IPS-15b (cell line): ENCODE results near the gene PTCH1.
A peak's percentile ranks its signal among the peaks of the same experiment; 100 is the strongest.

Experiments
- H3K27me3 ChIP-seq: one replicate; pipeline ENCODE4 v1.6.1; 2013; ENCODE audit warnings: low read length; ENCODE audit not compliant: control insufficient read depth, insufficient read depth
- H3K36me3 ChIP-seq: one replicate; pipeline ENCODE4 v1.6.1; 2013; ENCODE audit warnings: low read length; ENCODE audit not compliant: control insufficient read depth, insufficient read depth
- H3K4me1 ChIP-seq: one replicate; pipeline ENCODE4 v1.6.1; 2013; ENCODE audit warnings: mild to moderate bottlenecking, low read length; ENCODE audit not compliant: control insufficient read depth, insufficient read depth
- H3K4me3 ChIP-seq: one replicate; pipeline ENCODE4 v1.5.1; 2013; ENCODE audit warnings: low read depth, low read length
- H3K9ac ChIP-seq: one replicate; pipeline ENCODE4 v1.6.1; 2013; ENCODE audit warnings: low read depth, mild to moderate bottlenecking, low read length
- H3K9me3 ChIP-seq: one replicate; pipeline ENCODE4 v1.6.1; 2013; ENCODE audit warnings: mild to moderate bottlenecking, low read length; ENCODE audit not compliant: control insufficient read depth, insufficient read depth

PTCH1 gene

DNA sequence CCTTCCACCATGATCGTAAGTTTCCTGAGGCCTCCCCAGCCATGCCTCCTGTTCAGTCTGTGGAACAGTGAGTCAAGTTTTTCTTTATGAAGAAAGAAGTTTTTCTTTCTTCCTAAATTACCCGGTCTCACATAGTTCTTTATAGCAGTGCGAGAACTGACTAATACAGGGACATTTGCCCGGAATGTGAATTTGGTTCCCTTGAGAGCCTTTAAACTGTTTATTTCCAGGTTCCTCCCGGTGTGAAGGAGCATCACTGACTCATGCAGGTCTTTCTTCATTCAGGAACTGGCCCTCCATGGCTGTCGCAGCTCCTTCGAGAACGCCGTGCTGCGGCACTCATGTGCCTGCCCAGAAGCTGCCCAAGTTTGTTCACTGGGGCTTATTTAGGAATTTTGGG, 87.7 kb downstream of the PTCH1 start:
- Histone ChIP-seq H3K36me3 (no peaks in the 10 kb centered on the region), H3K4me3 (no peak overlapping the region), H3K4me1 (no peaks in the 10 kb centered on the region), H3K9ac (no peak overlapping the region), H3K9me3 (no peaks in the 10 kb centered on the region), H3K27me3 (no peaks in the 10 kb centered on the region)

DNA sequence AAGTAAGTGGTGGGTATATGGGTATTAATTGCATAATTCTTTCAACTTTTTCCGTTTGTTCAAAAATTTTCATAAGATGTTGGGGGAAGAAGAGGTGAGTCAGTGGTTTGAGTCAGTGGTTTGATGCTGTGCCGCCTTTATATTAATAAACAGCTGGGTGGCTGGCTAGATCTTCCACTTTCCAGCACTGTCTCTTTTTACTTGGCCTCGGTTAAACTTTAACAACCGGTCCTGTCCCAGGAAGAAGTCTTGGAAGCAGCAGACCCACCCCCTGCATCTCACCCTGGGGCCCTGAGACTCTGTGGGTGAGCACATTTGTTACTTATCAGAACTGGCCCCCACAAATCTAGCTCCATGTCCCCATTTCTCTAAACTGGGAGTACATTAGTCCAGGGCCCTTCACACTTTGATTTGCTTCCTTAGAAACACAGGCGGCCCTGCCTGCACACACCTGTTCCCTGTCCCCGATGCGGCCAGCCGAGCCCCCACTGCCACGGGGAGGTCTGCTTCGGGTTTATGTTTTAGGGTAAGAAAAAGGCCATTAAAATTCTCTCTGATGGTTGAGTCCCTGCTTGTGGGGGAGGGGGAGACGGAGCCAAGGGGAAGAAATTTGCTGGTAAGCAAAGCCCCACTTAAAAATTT, 90.7 kb downstream of the PTCH1 start:
- Histone ChIP-seq H3K36me3 (no peaks in the 10 kb centered on the region), H3K4me3 (peak overlapping the region; percentile 49), H3K27me3 (no peaks in the 10 kb centered on the region), H3K4me1 (no peaks in the 10 kb centered on the region), H3K9ac (peak overlapping the region; percentile 76), H3K9me3 (peaks cover 8% of the 10 kb centered on the region)

DNA sequence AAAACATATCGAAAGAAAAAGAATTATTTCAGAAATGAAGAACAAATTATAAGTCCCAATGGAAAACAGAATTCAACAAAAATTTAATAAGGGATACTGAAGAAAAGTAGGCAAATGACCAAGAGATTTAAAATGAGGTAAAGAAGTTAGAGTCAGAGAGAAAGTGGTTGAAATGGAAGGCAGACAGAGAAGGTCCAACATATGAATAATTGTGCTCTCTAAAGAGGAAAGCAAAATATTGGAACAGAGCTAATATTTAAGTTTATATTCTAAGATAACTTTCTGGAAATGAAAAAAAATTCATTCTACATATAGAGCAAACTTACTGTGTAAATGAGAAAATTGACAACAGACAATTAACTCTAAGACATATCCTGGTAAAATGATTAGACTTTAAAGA, 94.1 kb downstream of the PTCH1 start:
- Histone ChIP-seq H3K4me3 (no peak overlapping the region), H3K9me3 (peaks cover 8% of the 10 kb centered on the region), H3K36me3 (no peaks in the 10 kb centered on the region), H3K9ac (no peak overlapping the region), H3K27me3 (no peaks in the 10 kb centered on the region), H3K4me1 (no peaks in the 10 kb centered on the region)

DNA sequence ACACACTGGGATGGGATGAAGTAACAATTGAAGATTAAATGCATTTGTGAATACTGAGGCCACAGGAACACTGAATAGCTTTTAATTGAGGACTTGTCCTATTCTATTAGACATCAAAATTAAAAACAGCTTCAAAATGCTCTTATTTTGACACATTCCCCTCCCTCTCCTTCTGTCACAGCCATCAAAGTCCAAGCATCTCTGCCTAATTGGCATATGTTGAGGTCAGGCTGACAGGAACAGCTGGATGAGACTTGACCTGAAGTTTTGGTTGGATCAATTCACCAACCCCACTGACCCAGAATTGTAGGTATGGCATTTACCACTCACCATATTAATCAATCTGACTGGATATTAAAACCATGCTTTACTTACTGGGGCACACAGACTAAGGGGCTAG, 96.3 kb downstream of the PTCH1 start:
- no peaks in the 10 kb centered on the region for H3K27me3 ChIP-seq
- peaks cover 8% of the 10 kb centered on the region for H3K9me3 ChIP-seq
- no peak overlapping the region for H3K9ac ChIP-seq
- H3K36me3 ChIP-seq: no peaks in the 10 kb centered on the region
- no peaks in the 10 kb centered on the region for H3K4me1 ChIP-seq
- H3K4me3 ChIP-seq: no peak overlapping the region

DNA sequence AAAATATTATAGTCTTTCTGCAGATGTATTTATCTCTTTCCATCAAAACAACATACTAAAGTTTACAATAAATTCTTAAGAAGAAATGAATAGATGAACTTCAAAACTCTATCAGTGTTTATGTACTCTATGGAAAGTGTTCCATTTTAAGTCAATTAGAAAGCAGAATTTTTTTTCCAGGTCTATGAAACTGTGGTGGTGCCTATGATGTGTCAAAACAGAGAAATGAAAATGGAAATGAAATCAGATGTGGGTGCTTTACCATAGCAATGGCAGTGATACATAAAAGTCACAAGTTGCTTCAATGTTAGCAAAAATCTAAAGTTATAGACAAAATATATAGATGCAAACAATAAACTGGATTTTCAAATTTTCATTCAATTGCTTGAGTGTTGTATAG, 97.3 kb downstream of the PTCH1 start:
- peaks cover 8% of the 10 kb centered on the region for H3K9me3 ChIP-seq
- no peak overlapping the region for H3K4me3 ChIP-seq
- no peaks in the 10 kb centered on the region for H3K27me3 ChIP-seq
- no peaks in the 10 kb centered on the region for H3K4me1 ChIP-seq
- H3K9ac ChIP-seq: no peak overlapping the region
- no peaks in the 10 kb centered on the region for H3K36me3 ChIP-seq

DNA sequence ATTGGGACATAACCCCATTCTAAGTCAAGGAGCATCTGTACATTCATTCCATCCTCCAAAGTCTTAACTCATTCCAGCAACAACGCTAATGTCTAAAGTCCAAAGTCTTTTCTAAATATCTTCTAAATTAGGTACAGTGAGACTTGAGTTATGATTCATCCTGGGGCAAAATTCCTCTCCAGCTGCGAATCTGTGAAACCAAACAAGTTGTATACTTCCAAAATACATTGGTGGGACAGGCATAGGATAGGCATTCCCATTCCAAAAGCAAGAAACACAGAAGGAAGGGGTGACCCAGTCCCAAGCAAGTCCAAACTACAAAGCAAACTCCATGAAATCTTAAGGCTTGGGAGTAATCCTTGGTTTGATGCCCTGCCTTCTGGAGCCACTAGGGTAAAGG, 101.6 kb downstream of the PTCH1 start:
- Histone ChIP-seq H3K4me1 (no peaks in the 10 kb centered on the region), H3K9ac (no peak overlapping the region), H3K4me3 (no peak overlapping the region), H3K27me3 (no peaks in the 10 kb centered on the region), H3K36me3 (no peaks in the 10 kb centered on the region), H3K9me3 (no peaks in the 10 kb centered on the region)

DNA sequence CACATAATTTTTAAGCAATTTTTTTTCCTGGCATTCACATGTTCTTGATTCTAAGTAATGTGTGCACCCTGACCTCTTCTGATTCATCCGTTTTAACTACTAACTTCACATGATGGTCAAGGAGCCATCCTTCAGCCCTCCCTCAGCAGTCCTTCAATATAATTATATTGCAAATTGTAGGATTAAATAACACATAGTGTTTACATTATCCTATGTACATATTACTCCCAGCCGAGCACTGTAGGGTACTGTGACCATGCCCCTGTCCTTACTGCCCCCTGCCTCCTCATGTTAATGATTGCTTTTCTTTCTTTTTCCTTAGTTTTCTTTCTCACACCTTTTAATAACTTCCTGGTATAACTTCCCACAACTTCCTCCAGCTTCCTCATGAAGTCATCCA, 103.0 kb downstream of the PTCH1 start:
- Histone ChIP-seq H3K4me3 (no peak overlapping the region), H3K27me3 (no peaks in the 10 kb centered on the region)

DNA sequence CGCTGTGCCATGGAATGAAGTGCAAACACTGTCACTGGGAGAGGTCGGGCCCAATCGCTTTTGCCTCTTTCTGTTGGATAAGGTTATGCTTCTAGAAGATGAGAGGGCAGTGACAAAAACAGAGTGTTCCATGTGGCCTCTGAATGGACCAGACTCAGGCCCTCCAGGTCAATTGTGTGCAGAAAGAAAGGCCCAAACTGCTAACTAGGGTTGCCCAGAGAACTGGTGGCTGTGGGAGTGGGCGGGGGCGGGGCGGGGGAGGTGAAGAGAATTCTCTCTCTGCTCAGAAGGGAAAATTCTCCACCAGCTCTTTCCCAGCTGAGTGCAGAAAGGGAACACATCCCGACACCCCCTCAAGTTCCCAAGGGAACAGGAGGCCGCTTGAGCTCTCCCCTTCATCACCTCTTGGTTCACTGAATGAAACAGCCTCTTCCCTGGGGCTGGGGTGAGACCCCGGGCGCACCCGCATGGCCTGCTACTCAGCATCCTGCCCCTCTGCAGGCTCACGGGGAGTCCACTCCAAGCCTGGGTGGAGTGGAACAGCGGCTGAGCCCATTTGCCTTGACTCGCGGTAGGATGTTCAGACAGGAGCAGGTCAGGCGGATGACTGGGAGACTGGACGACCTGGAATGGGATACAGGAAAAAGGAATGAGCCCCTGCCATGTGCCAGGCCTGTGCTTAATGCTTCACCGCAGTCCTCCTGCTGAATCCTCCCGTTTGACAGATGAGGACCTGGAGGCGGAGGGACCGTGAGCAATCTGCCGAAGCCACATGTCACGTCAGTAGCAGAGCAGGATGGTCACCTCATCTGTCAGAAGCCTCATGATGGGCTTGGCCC, 105.5 kb downstream of the PTCH1 start:
- no peak overlapping the region for H3K9ac ChIP-seq
- H3K9me3 ChIP-seq: no peaks in the 10 kb centered on the region
- H3K4me1 ChIP-seq: no peaks in the 10 kb centered on the region
- no peaks in the 10 kb centered on the region for H3K27me3 ChIP-seq
- H3K4me3 ChIP-seq: no peak overlapping the region
- H3K36me3 ChIP-seq: no peaks in the 10 kb centered on the region

More for the DNA sequence above, 103.0 kb downstream of the PTCH1 start:
- no peaks in the 10 kb centered on the region for H3K36me3 ChIP-seq
- no peaks in the 10 kb centered on the region for H3K4me1 ChIP-seq
- H3K9ac ChIP-seq: no peak overlapping the region
- H3K9me3 ChIP-seq: no peaks in the 10 kb centered on the region

DNA sequence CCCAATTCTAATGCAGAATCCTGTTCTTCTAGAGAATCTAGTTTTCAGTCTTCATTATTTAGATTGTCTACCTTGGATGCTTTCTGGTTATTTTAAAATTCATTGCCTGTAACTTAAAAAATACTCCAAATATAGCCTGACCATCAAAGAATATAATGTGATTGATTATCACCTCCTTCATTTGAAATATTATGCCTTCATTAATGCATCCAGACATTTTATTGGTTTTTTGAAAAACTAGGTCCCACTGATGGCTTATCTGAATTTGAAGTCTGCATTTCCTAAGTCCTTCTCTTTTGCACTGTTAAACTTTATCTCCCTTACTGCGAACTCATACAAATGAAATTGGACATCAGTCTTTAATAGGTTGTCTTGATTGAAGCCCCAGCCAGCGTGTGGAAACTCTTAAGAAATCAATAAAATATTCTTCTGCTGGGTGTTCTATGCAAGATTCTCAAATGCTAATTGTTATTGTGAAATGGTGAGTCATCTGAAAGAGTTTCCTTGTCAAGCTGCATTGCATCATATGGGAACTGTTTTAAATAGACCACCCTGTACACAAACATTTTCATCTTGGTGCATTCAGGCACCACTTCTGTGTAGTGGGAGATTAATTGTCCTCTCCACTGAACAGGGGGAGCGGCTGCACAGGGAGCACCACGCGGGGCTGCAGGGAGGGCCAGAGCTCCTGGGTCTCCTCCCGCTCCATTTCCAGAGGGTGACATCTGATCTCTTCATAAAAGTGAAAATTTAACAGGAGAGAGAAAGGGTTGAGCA, 106.9 kb downstream of the PTCH1 start:
- no peaks in the 10 kb centered on the region for H3K9me3 ChIP-seq
- no peaks in the 10 kb centered on the region for H3K36me3 ChIP-seq
- no peaks in the 10 kb centered on the region for H3K4me1 ChIP-seq
- no peaks in the 10 kb centered on the region for H3K27me3 ChIP-seq
- H3K9ac ChIP-seq: no peak overlapping the region
- no peak overlapping the region for H3K4me3 ChIP-seq

DNA sequence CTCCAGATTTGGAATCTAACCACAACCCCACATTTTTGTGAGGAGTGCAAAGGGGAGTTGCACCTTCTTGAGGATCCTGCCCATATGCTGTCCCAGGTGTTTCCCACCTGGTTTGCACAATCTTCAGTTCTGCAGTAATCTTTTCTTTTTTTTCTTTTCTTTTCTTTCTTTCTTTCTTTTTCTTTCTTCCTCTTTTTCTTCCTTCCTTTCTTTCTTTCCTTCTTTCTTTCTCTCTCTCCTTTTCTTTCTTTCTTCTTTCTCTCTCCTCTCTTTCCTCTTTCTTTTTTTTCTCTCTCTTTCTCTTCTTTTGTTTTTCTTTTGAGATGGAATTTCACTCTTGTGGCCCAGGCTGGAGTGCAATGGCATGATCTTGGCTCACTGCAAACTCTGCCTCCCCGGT, 109.2 kb downstream of the PTCH1 start:
- no peak overlapping the region for H3K4me3 ChIP-seq
- H3K4me1 ChIP-seq: no peaks in the 10 kb centered on the region

DNA sequence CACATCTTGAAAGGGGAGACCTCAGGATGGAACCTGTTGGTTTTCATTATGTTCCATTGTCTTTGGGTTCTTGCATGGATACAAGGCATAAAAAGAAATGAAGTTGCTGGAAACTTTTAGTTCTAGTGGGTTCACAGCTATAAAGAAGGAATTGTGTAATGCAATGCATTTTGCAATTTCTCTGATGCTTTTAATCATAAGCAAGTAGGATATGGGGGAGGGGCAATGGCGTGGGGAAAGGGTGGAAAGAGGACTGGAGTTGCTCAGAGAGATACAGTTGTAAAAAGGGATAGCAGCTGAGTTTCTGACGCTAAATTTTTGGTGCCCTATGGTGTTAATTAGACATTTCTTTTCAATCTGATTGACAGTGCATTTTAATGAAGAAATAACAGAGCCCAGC, 110.7 kb downstream of the PTCH1 start:
- no peaks in the 10 kb centered on the region for H3K9me3 ChIP-seq
- no peak overlapping the region for H3K4me3 ChIP-seq
- no peaks in the 10 kb centered on the region for H3K27me3 ChIP-seq
- no peaks in the 10 kb centered on the region for H3K36me3 ChIP-seq
- no peaks in the 10 kb centered on the region for H3K4me1 ChIP-seq
- no peak overlapping the region for H3K9ac ChIP-seq

More for the DNA sequence above, 109.2 kb downstream of the PTCH1 start:
- H3K36me3 ChIP-seq: no peaks in the 10 kb centered on the region
- no peak overlapping the region for H3K9ac ChIP-seq
- no peaks in the 10 kb centered on the region for H3K9me3 ChIP-seq
- no peaks in the 10 kb centered on the region for H3K27me3 ChIP-seq
